Effector memory CD4-positive, alpha-beta T cell (primary cell): Measurements from ENCODE around the gene ATAD3A.
"Not testable (repeated sequence)": the region's sequence is repeated elsewhere in the genome, so short reads cannot be mapped to it uniquely, and the experiment has no call there.

Source experiments
- DNase-seq, 3 donors: peaks; one replicate each; pipeline ENCODE4 v3.0.0-alpha.2; 2020
- H3K27ac ChIP-seq: 2 replicates; pipeline ENCODE4 v1.7.0; 2013; ENCODE audit warnings: mild to moderate bottlenecking, low read length, moderate library complexity; ENCODE audit not compliant: insufficient read depth, poor library complexity, severe bottlenecking
- H3K27me3 ChIP-seq: replicated peaks from 2 replicates; pipeline ENCODE4 v1.7.0; 2013; ENCODE audit warnings: mild to moderate bottlenecking, low read length; ENCODE audit not compliant: insufficient read depth, control insufficient read depth, poor library complexity, severe bottlenecking
- H3K36me3 ChIP-seq: 2 replicates; pipeline ENCODE4 v1.7.0; 2013; ENCODE audit warnings: mild to moderate bottlenecking, low read length, moderate library complexity; ENCODE audit not compliant: control insufficient read depth, insufficient read depth
- H3K4me1 ChIP-seq: 2 replicates; pipeline ENCODE4 v1.7.0; 2013; ENCODE audit warnings: low read length, mild to moderate bottlenecking; ENCODE audit not compliant: control insufficient read depth, insufficient read depth, poor library complexity, severe bottlenecking
- H3K4me3 ChIP-seq: 2 replicates; pipeline ENCODE4 v1.7.0; 2013; ENCODE audit warnings: low read length, low read depth, mild to moderate bottlenecking; ENCODE audit not compliant: insufficient read depth, poor library complexity, severe bottlenecking
- H3K9me3 ChIP-seq: 2 replicates; pipeline ENCODE4 v1.7.0; 2013; ENCODE audit warnings: mild to moderate bottlenecking, low read length, moderate library complexity; ENCODE audit not compliant: control insufficient read depth

Gene ATAD3A

GRCh38 chr1:1477206-1477605 lies 34.8 kb upstream of the ATAD3A start:
- DNase-seq, result no peak
- Histone ChIP-seq H3K4me1 (peaks cover 7% of the 10 kb centered on the region), H3K27me3 (no peaks in the 10 kb centered on the region), H3K9me3 (no peaks in the 10 kb centered on the region), H3K36me3 (peaks cover 23% of the 10 kb centered on the region), H3K4me3 (no peak overlapping the region), H3K27ac (no peak overlapping the region)

DNA sequence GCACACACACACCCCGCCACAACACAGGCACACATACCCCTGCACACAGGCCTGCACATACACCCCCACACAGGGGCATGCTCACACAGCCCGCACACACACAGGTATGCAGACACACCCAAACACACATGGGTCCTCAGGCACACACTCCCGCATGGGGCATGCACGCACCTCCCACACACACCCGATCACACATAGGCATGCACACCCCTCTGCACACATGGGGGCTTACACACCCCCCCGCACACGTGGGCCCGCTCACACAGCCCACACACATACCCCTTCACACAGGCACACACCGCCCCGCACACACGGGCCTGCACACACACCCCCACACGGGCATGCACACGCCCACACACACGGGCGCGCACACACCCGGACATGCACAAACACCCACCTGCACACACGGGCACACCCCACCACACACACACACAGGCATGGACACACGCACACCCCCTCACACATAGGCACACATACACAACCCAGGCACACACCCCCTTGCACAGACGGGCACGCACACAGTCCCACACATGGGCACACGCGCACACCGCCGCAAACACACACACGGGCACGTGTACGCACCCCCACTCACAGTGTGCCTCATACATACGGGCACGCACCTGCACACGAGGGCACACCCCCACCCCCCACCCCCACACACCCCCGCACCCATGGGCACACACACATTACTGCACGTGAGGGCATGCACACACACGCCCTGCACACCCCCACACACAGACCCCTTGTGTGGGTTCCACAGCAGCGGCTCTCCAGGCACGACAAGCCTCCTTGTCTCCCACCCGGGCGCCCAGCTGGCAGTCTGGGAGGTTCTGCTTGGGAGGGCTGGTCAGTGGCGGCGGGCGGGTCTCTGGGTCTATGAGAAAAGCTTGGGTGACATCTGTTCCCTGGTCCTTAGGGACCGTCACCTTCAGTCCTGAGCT lies 32.1 kb upstream of the ATAD3A start:
- no peak overlapping the region for H3K4me3 ChIP-seq
- H3K27ac ChIP-seq, result no peak overlapping the region
- DNase-seq, result no peak
- no peaks in the 10 kb centered on the region for H3K4me1 ChIP-seq
- H3K36me3 ChIP-seq, result peaks cover 32% of the 10 kb centered on the region
- H3K27me3 ChIP-seq, result no peaks in the 10 kb centered on the region
- H3K9me3 ChIP-seq, result no peaks in the 10 kb centered on the region

DNA sequence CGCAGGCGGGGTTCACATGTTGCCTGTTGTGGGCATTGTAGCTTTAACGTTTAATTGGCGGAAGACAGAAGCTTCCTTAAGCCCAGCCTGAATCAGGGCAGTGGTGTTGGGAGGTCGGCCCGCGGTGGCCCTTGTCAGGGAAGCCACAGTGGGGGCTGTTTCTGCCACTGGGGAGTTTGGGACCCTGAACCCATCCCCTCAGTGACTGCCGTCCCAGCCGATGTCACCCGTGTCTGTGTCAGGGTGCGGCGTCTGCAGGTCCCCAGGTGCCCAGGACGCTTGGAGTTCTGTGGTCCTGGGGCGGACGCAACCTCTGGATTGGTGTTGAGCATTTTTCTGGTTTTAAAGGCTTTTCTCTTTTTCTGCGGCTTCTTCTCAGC lies 31.5 kb upstream of the ATAD3A start:
- DNase-seq, H3K9me3 ChIP-seq, H3K27me3 ChIP-seq, H3K4me1 ChIP-seq, H3K4me3 ChIP-seq, H3K27ac ChIP-seq: not testable (repeated sequence)
- H3K36me3 ChIP-seq, result peaks cover 32% of the 10 kb centered on the region

DNA sequence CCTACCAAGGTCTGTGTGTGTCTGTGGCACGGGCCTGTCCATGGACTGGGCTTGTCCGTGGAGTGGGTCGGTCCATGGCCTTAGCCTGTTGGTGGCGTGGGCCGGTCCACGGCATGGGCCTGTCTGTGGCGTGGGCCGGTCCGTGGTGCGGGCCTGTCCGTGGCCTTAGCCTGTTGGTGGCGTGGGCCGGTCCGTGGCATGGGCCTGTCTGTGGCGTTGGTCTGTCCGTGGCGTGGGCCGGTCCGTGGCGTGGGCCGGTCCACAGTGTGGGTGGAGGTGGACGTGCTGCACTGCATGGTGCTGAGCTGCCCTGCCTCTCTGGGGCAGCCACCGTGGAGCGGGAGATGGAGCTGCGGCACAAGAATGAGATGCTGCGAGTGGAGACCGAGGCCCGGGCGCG lies 30.2 kb upstream of the ATAD3A start:
- DNase-seq, H3K27me3 ChIP-seq, H3K27ac ChIP-seq, H3K4me1 ChIP-seq, H3K4me3 ChIP-seq, H3K9me3 ChIP-seq: not testable (repeated sequence)
- peaks cover 37% of the 10 kb centered on the region for H3K36me3 ChIP-seq

GRCh38 chr1:1482856-1483255 lies 29.1 kb upstream of the ATAD3A start:
- Histone ChIP-seq H3K36me3 (peaks cover 33% of the 10 kb centered on the region), H3K9me3 (no peaks in the 10 kb centered on the region), H3K4me1 (no peaks in the 10 kb centered on the region), H3K27me3 (no peaks in the 10 kb centered on the region), H3K27ac (no peak overlapping the region), H3K4me3 (no peak overlapping the region)
- no peak for DNase-seq

GRCh38 chr1:1483714-1484113 lies 28.2 kb upstream of the ATAD3A start:
- no peak overlapping the region for H3K4me3 ChIP-seq
- H3K9me3 ChIP-seq, result no peaks in the 10 kb centered on the region
- no peaks in the 10 kb centered on the region for H3K27me3 ChIP-seq
- peaks cover 30% of the 10 kb centered on the region for H3K36me3 ChIP-seq
- no peaks in the 10 kb centered on the region for H3K4me1 ChIP-seq
- H3K27ac ChIP-seq, result no peak overlapping the region
- DNase-seq, result no peak

- not testable (repeated sequence) for H3K9me3 ChIP-seq, DNase-seq, H3K4me3 ChIP-seq, H3K27me3 ChIP-seq, H3K4me1 ChIP-seq, H3K27ac ChIP-seq
- H3K36me3 ChIP-seq, result peaks cover 32% of the 10 kb centered on the region
Measured at GRCh38 chr1:1484976-1485750, 26.8 kb upstream of the ATAD3A start.

DNA sequence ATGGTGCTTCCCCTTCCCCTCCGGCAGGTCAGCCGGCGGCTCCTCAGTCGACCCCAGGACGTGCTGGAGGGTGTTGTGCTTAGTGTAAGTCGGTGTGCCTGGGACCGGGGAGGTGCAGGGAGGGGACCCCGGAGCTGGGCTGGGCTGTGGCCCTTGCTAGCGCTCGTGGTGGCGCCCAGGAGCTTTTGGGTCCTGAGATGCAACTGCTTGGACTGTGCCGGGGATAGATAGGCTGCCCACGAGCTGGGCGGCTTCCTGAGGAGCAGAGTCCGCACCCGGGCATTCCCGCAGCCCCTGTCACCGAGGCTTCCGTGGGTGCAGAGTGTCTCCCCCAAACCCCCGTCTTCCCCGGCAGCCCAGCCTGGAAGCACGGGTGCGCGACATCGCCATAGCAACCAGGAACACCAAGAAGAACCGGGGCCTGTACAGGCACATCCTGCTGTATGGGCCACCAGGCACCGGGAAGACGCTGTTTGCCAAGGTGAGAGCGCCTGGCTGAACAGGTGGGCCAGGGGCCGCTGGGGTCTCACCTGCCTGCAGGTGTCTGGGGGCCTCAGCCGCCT lies 26.1 kb upstream of the ATAD3A start:
- not testable (repeated sequence) for H3K4me3 ChIP-seq, H3K9me3 ChIP-seq, H3K4me1 ChIP-seq, DNase-seq, H3K27me3 ChIP-seq, H3K27ac ChIP-seq
- H3K36me3 ChIP-seq, result peaks cover 35% of the 10 kb centered on the region

- Histone ChIP-seq H3K4me1 (no peaks in the 10 kb centered on the region), H3K4me3 (no peak overlapping the region), H3K9me3 (no peaks in the 10 kb centered on the region), H3K36me3 (peaks cover 42% of the 10 kb centered on the region), H3K27ac (no peak overlapping the region), H3K27me3 (no peaks in the 10 kb centered on the region)
- no peak for DNase-seq
Measured at GRCh38 chr1:1487701-1488100, 24.3 kb upstream of the ATAD3A start.

- no peaks in the 10 kb centered on the region for H3K27me3 ChIP-seq
- no peak overlapping the region for H3K4me3 ChIP-seq
- no peak overlapping the region for H3K27ac ChIP-seq
- H3K4me1 ChIP-seq, result no peaks in the 10 kb centered on the region
- no peaks in the 10 kb centered on the region for H3K9me3 ChIP-seq
- peaks cover 37% of the 10 kb centered on the region for H3K36me3 ChIP-seq
- DNase-seq, result no peak
Measured at GRCh38 chr1:1489231-1489630, 22.7 kb upstream of the ATAD3A start.
